AG09309 (cell line): Measurements from ENCODE around the gene EXT2.

Experiments
- DNase-seq: peaks from one replicate; pipeline ENCODE4 v3.0.0-alpha.2; 2010; ENCODE audit warnings: low read depth
- H3K4me3 ChIP-seq: 2 replicates; pipeline ENCODE4 v1.5.1; 2011; ENCODE audit warnings: mild to moderate bottlenecking, low read depth, low read length, moderate library complexity; ENCODE audit not compliant: control insufficient read depth
- TF ChIP-seq, protein P1 (sequence below): IDR thresholded peaks from 2 replicates; pipeline ENCODE4 v1.5.1; 2011; ENCODE audit warnings: mild to moderate bottlenecking, low read depth, low read length, inconsistent platforms; ENCODE audit not compliant: insufficient read depth, control insufficient read depth; ENCODE audit errors: missing control alignments

The EXT2 gene

DNA sequence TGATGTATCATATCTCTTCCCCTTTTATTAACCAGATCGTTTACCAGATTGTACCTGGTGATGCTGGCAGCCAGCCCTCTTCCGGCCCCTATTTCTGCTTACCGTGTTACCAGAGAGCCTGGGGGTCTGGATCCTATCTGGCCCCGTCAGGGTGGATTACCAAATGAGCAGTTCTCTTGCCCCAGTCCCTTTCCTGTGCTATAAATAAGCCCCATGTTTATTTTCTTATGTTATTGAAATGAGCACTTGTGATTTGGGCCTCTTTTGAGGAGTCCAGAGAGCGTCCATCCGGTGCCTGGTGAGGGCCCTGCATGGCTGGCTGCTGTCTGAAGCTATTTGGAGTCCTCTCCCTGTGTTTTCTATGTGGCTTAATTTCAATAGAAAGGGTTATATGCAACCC lies 154.9 kb downstream of the EXT2 start:
- TF ChIP-seq, protein P1, sequence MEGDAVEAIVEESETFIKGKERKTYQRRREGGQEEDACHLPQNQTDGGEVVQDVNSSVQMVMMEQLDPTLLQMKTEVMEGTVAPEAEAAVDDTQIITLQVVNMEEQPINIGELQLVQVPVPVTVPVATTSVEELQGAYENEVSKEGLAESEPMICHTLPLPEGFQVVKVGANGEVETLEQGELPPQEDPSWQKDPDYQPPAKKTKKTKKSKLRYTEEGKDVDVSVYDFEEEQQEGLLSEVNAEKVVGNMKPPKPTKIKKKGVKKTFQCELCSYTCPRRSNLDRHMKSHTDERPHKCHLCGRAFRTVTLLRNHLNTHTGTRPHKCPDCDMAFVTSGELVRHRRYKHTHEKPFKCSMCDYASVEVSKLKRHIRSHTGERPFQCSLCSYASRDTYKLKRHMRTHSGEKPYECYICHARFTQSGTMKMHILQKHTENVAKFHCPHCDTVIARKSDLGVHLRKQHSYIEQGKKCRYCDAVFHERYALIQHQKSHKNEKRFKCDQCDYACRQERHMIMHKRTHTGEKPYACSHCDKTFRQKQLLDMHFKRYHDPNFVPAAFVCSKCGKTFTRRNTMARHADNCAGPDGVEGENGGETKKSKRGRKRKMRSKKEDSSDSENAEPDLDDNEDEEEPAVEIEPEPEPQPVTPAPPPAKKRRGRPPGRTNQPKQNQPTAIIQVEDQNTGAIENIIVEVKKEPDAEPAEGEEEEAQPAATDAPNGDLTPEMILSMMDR, result no peak
- no peak for DNase-seq
- no peak overlapping the region for H3K4me3 ChIP-seq

DNA sequence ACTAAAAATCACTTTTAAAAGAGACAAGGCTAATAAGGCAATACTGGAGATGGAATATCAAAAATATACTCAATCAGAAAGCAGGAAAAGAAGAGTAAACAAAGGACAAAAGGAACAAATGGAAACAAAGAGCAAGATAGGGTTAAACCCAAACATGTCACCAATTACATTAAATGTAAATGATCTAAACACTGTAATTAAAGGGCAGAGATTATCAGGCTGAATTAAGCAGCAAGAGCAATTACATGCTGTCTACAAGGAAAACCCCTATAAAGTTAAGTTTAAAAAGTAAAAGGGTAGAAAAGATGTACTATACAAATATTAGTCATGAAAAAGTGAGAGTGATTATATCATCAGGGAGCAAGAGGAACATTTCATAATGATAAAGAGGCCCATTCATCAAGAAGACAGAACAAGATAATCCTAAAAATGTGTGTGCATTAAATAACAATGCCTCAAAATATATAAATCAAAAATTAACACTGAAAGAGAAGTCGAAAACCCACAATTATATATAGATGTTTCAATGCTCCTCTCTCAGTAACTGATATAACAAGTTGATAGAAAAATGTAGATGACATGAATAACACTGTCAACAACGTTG lies 157.6 kb downstream of the EXT2 start:
- DNase-seq, result no peak
- H3K4me3 ChIP-seq, result no peak overlapping the region
- TF ChIP-seq, protein P1, result no peak

DNA sequence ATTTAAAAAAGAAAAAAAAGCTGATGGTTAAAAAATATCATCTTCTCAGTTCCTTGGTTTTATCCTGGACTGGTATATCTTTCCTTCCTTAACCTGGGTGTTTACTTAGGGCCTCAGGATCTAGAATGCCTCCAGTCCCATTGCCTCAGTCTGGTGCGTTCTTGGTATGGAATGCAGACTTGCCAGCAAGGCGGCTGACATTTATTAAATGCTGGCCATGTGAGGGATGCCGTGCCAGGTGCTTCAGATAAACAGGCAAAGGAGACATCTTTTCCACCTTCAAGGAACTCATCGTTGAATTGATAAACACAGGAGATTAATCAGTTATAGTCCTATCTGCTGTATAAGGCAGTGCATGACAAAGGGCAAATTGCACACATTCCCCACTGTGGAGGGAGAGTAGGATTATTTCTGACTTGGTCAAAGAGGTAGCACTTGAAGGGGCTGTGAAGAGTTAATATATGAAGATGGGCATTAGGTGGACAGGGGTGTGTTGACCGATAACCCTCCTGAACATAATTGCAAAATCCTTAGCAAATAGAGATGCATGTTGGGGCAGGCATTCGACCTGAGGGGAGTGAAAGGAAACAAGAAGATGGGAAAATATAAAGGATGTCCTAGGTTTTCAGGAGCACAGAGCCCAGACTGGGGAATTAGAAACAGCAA lies 160.1 kb downstream of the EXT2 start:
- TF ChIP-seq, protein P1, result no peak
- no peak overlapping the region for H3K4me3 ChIP-seq
- no peak for DNase-seq

DNA sequence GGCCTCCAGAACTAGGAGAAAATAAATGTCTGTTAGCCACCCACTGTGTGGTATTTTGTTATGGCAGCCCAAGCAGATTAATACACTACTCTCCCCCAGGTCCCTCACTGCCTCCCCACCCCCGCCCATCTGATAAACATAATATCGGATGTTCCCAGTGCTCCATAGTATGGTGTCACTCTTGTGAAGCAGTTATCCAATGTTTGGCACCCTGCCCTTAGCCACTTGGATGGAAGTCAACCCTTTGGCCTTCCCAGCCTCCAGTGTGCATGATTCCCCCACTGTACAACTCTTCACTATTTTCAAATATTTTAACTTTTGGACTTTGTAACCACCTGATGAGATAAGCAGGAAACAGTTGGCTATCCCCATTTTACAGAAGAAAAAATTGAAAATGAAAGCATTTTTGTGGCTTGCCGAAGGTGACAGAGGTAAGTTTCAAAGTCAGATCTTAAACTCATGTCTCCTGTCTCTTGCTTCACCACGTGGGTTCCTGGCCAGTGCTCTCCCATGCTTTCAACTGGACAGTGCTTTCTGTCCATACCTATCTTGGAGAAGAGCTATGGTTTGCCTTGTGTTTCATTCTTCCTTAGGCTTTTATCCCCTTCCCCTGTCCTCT lies 161.3 kb downstream of the EXT2 start:
- no peak overlapping the region for H3K4me3 ChIP-seq
- DNase-seq, result no peak
- TF ChIP-seq, protein P1, result no peak

DNA sequence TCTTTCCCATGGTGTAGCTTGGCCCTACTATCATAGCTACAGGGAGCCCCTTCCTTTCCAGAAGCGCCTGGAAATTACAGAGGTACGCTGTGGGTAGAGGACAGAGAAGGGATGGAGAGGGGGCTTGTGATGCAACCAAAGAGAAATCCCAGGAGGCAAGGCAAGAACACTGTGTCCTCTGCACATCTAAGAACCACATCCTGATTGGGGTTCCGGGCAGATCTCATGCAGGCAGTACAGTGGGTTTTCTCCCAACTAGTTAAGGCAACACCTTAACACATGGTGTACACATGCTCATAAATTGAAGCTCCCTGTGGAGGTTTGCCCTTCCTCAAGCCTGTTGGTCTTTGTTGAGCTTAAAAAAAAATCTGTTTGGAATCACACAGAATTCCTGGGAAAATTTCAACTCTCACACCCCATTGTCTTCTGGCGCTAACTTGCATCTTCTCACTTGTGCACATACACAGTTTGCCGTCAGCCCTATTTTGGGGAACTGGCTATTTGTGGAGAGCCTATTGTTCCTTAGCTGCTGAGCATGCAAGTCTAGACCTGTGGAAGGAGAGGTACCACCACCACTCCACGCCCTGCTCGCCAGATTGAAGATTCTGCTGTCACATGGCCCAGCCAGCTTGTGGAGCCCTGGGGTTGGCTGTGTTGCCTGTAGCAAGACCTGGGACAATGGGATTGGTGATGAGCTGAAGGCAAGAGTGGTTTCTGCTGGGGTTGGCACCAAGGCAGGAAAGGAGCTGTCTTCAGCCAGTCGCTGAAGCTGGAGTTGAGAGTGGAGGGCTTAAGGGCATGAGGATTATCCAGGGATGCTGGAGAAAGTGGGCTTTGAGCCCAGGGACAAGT lies 162.1 kb downstream of the EXT2 start:
- DNase-seq, result no peak
- TF ChIP-seq, protein P1, result no peak

DNA sequence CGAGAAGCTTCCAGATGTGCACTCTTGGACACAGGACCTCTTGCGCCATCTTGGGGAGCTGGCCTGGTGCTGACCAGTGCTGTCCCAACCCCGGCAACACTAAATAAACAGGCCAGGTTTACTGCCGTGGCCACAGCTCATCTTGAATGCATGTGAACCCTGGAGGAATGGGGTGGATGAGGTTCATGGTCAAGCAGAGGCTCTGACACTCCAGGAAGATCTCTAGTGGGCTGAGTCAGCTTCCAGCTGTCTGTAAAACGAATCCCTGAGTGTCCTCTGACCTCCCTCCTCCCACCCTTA lies 162.7 kb downstream of the EXT2 start:
- TF ChIP-seq, protein P1, result no peak
- H3K4me3 ChIP-seq, result no peak overlapping the region
- no peak for DNase-seq

More for the DNA sequence above, 162.1 kb downstream of the EXT2 start:
- H3K4me3 ChIP-seq, result no peak overlapping the region
